OCI-M2 (cell line): Measurements from ENCODE around the gene ATP2A1.
"Not testable (repeated sequence)": the region's sequence is repeated elsewhere in the genome, so short reads cannot be mapped to it uniquely, and the experiment has no call there.

ENCODE experiments used
- DNase-seq: peaks from one replicate; lab custom pipeline; 2025; ENCODE audit not compliant: unreplicated experiment; lab: John Stamatoyannopoulos, UW

ATP2A1 gene

DNA sequence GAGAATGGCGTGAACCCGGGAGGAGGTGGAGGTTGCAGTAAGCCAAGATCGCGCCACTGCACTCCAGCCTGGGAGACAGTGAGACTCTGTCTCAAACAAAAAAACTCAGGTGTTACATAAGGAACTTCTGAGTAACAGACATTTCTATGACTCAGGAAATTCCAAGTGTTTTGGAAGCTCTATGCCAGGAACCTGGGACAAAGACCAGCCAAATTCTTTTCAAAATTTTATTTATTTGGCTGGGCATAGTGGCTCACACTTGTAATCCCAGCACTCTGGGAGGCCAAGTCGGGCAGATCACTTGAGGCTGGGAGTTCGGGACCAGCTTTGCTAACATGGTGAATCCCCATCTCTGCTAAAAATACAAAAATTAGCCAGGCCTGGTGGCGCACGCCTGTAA is 19.9 kb upstream of the ATP2A1 start:
- no peak for DNase-seq

GRCh38 chr16:28859326-28859725 is 19.0 kb upstream of the ATP2A1 start:
- DNase-seq, result no peak

DNA sequence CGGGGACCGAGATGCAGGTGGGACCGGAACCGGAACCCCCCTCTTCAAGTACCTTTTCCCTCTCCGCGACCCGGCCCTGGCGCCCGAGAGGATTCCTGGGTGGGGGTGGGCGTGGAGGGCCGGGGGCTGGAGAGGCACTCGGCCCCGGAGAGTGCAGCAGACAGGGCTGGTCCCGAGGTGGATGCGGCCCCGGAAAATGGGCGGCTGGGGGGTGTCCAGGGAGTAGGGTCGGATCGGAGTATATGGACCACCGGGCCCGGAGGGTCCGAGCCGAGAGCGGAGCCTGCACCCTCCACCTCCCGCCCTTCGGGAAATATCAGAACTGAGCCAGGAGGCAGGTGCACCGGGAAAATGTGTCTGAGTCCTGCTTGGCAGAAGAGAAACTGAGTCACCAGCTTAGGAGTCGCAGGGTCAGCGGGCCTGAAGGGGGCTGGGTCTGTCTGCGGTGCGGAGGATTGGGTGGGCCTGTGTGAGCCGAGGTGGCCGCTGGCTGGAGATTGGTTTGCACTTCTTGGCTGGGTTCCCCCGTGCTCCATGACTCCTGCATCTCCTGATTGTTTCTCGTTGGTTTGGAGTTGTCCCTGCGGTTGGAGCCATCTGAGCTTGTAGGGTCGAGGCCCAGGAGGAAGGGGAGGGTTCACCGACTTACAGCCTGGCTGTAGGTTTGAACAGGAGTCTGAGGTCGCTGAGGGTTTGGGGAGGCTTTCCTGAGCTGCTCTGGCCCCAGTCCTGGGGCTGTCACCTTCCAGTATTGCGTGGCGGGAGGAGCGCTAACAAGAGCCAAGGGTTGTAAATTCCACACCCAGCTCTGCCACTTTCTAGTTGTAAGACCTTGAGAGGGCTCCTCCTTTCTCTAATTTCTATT is 14.1 kb upstream of the ATP2A1 start:
- no peak for DNase-seq

DNA sequence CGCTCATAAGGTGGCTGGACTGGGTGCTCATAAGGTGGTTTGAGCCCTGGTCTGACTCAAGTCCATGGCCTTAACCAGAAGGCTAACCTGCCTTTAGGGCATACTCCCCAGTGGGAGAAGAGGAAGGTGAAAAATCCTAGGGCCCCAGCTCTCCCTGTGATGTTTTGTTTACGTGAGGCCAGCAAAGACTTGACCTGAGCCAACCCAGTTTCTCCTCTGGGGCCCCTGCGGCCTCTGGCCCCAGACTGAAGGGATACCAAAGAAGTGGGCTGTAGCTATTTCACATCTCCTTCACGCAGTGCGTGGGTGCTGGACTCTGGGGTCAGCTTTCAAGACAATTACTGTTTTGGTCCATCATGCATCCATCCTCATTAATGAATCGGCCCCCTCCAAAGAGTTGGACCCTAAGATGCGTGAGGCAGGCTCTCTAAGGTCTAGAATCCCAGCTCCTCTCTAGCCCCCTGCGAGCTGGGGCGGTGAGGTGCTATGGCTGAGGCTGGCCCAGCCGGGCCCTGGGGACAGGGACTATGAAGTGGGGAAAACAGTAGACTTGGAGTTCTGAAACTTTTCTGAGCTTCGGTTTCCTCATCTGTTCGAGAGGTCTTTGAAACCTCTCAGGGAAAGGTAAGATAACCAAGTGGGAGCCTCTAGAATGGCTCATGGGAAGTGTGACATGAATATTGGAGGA is 13.1 kb upstream of the ATP2A1 start:
- no peak for DNase-seq

DNA sequence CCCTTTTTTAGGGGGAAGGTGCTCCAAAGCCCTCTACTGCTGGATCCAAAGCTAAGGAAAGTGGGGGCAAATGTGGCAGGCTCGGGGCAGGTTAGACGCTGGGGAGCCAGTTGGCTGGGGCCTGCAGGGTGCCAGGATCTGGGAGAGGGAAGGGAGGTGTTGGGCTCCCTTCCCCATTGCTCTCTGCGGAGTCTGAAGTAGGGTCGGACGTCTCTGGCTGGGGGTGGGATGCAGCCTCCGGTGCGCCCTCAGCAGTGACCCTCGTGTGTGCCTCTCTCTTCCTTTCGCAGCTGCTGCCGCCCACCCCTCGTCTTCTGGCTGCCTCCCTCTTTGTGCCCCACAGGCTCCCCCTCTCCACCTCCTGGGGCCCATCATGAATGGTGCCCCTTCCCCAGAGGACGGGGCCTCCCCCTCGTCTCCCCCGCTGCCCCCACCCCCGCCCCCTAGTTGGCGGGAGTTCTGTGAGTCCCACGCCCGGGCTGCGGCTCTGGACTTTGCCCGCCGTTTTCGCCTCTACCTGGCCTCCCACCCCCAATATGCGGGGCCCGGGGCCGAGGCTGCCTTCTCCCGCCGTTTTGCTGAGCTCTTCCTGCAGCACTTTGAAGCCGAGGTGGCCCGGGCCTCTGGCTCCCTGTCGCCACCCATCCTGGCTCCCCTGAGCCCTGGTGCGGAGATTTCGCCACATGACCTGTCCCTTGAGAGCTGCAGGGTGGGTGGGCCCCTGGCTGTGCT is 12.4 kb upstream of the ATP2A1 start:
- no peak for DNase-seq

DNA sequence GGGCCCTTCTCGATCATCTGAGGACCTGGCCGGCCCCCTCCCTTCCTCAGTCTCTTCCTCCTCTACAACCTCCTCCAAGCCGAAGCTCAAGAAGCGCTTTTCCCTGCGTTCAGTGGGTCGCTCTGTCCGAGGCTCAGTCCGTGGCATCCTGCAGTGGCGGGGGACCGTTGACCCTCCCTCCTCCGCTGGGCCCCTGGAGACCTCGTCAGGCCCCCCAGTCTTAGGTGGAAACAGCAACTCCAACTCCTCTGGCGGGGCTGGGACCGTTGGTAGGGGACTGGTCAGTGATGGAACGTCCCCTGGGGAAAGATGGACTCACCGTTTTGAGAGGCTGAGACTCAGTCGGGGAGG is 11.9 kb upstream of the ATP2A1 start:
- no peak for DNase-seq

- no peak for DNase-seq
These were observed 11.0 kb upstream of the ATP2A1 start for GRCh38 chr16:28867241-28867640.

DNA sequence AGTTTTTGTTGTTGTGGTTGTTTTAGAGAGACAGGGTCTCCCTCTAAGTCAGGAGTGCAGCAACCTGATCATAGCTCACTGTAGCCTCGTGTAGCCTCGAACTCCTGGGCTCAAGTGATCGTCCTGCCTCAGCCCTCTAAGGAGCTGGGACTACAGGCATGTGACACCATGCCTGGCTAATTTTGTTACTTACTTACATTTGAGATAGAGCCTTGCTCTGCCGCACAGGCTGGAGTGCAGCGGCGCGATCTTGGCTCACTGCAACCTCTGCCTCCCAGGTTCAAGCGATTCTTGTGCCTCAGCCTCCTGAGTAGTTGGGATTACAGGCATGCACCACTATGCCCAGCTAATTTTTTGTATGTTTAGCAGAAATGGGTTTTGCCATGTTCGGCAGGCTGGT is 10.6 kb upstream of the ATP2A1 start:
- DNase-seq, result not testable (repeated sequence)

GRCh38 chr16:28869201-28869600 is 9.1 kb upstream of the ATP2A1 start:
- no peak for DNase-seq

DNA sequence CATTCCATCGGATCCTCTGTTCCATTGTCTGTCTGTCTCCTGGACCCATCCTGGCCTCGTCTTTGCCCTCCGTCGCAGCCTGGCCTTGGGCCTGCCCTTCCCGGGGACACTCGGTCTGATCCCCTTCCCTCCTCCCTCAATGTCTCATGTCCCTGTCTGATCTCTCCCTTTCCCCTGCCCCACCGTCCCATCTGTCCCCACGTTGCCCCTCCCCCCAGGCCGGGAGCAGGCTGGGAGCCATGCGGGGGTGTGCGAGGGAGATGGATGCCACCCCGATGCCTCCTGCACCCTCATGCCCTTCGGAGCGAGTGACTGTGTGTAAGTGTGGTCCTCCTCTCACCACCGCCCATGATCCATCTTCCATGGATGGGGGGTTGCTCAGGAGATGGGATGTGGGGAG is 5.3 kb upstream of the ATP2A1 start:
- DNase-seq, result no peak

GRCh38 chr16:28873543-28874201 is 4.6 kb upstream of the ATP2A1 start:
- no peak for DNase-seq

GRCh38 chr16:28874406-28874805 is 3.9 kb upstream of the ATP2A1 start:
- no peak for DNase-seq

DNA sequence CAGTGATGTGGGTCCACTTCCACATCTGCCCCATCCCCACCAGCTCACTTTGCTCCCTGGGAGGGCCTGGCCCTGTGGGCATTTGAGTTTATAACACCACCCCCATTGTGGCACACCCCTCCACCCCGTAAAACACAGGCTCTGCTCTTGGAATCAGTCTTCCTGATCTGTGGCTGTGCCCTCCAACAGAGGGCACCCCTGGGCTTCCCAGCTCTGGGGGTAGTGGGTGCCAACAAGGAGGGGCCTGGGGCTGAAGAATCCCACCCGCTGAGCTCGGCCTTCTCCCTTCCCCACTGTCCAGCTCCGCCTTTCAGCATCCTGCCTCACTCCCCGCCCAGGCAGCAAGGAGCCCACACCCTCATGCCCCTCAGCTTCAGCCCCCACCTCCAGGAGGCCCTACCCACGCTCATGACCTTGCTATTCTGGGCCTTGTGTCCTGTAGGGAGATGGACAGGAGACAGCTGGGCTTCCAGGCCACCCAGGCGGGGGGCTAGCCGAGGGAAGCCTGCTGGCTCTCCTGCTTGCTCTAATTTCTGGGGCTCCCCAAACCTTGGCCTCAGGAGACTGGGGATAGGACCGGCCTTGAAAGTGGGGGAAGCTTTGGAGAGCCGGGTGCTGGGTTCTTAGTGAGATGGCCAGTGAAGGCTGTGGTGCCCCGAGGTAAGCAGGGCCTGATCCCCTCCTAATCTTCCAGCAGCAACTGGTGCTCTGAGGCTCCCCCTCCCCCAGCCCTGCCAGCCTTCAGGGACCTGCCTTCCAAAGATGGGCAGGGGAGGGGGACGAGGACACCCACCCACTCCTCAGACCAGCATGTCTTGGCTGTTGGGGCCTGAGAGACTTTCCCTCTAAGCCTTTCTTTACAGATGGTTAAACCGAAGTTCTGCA is 2.9 kb upstream of the ATP2A1 start:
- DNase-seq, result no peak

GRCh38 chr16:28876019-28876659 is 2.1 kb upstream of the ATP2A1 start:
- DNase-seq, result no peak

DNA sequence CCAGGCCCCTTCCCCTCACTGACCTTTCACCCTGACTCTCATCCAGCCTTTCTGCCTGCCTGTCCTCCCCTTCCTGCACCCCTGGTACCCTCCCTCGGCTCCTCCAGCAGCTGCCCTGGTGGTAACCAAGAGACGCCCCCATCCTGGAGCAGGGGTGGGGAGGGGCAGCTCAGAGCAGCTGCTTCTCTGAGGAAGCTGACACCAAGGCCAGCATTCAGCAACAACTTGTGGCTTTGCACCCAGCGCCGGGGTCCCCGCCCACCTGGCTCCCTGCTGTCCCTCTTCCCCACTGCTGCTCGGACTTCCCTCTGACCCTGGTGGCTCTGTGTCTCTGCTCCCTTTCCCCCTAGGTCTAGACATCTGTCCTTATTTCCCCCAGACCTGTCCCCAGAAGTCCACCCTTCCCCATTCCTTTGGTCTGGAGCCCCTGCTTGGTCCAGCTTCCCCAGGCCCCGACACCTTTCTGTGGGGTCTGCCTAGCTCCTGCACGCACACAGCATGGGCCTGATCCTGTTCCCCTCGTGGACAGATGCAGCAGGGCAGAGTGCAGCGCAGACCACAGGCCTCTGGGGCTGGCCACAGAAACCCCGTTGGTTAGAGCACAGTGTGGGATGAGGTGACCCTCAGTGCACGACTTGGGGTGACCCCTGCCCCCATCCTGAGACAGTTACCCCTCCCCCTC is 1.2 kb upstream of the ATP2A1 start:
- DNase-seq, result no peak

DNA sequence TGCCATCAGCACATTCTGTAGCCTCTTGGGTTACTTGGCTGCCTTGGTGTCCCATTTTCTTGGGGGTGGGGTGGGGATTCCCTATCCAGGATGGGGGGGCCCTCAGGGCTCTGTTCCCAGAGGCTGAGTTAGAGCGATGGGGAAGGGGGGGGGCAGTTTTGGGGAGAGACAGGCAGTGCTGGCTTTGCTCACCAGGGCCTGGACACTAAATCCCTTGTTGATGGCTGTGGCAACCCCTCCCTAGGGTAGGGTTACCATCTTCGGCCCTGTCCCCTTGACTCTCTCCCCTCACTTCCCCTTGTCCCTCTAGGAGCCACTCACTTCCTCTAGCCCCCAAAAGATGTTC is 660 bp upstream of the ATP2A1 start:
- DNase-seq, result no peak

DNA sequence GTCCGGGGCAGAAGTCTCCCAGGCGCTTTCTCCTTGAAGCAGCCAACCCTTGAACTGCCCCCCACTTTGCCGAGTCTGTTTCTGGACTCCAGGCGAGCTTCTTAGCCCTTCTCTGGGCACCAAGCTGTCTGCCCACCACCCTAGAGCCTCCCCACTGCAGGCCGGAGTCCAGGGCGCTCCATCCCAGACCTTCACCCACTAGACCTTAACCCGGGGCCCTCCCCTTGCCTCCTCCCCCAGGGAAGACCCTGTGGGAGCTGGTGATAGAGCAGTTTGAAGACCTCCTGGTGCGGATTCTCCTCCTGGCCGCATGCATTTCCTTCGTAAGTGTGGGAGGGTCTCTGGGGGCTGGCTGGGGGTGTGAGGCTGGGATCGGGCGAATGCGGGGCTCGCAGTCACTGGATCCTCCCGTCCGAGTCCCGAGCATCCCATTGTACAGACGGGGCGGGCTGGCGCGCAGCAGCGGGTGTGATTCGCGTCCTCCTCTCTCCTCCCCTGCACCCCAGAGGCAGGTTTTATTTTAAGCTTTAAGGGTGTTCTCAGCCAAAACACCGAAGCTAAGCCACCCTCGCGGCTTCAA is 1.1 kb downstream of the ATP2A1 start:
- DNase-seq, result no peak

- no peak for DNase-seq
These were observed 1.7 kb downstream of the ATP2A1 start for GRCh38 chr16:28879841-28880588.

- no peak for DNase-seq
These were observed 2.3 kb downstream of the ATP2A1 start for GRCh38 chr16:28880589-28880915.
